ENCODE data around the gene ALG9. TPM values are rescaled to one million over a fixed set of nuclear protein-coding genes. Genes with fewer than 3 reads are reported as not detected.

The ALG9 gene
- total RNA-seq, 2 experiments from 2014 or later = 21.3 to 21.9 TPM

- CTCF ChIA-PET = interaction anchor here (1.6 kb wide), 1 partner anchor 244 kb away, joined by 4 read pairs; no protein-coding TSS in a partner anchor
- H3K4me1 Mint-ChIP-seq (ENCODE audit: low read depth) = no peaks in the 10 kb centered on the region
- intact Hi-C loops (cut with micrococcal nuclease) = no loop called here
- no peaks in the 10 kb centered on the region for H3K27me3 Mint-ChIP-seq (ENCODE audit: low read depth)
- H3K9me3 Mint-ChIP-seq = no peaks in the 10 kb centered on the region
- H3K27ac Mint-ChIP-seq = no peak overlapping the region
- H3K36me3 Mint-ChIP-seq (ENCODE audit: low read depth) = peaks cover 27% of the 10 kb centered on the region
- H3K4me3 Mint-ChIP-seq = no peak overlapping the region
- no peak for DNase-seq
Measured at GRCh38 chr11:111808063-111808588, 63.3 kb downstream of the ALG9 start.

GRCh38 chr11:111807076-111807475 is 64.3 kb downstream of the ALG9 start:
- Mint-ChIP-seq H3K27me3 (ENCODE audit: low read depth) (no peaks in the 10 kb centered on the region), H3K4me3 (no peak overlapping the region), H3K36me3 (ENCODE audit: low read depth) (peaks cover 31% of the 10 kb centered on the region), H3K4me1 (ENCODE audit: low read depth) (no peaks in the 10 kb centered on the region), H3K9me3 (no peaks in the 10 kb centered on the region), H3K27ac (no peak overlapping the region)
- DNase-seq = no peak
- CTCF ChIA-PET = interaction anchor here (0.6 to 1.6 kb wide), 4 partner anchors 12 to 243 kb away, joined by 3 to 4 read pairs (median 3); no protein-coding TSS in a partner anchor
- intact Hi-C loops (cut with micrococcal nuclease) = no loop called here

- no peak for DNase-seq
- intact Hi-C loops (cut with micrococcal nuclease) = no loop called here
- CTCF ChIA-PET = no interaction called here
- Mint-ChIP-seq H3K27me3 (ENCODE audit: low read depth) (no peaks in the 10 kb centered on the region), H3K4me3 (no peak overlapping the region), H3K9me3 (peaks cover 2% of the 10 kb centered on the region), H3K27ac (no peak overlapping the region), H3K4me1 (ENCODE audit: low read depth) (peaks cover 5% of the 10 kb centered on the region), H3K36me3 (ENCODE audit: low read depth) (peaks cover 50% of the 10 kb centered on the region)
Measured at GRCh38 chr11:111801135-111801534, 70.2 kb downstream of the ALG9 start.

- no peak overlapping the region for H3K4me3 Mint-ChIP-seq
- no peak for DNase-seq
- peaks cover 5% of the 10 kb centered on the region for H3K4me1 Mint-ChIP-seq (ENCODE audit: low read depth)
- peaks cover 41% of the 10 kb centered on the region for H3K36me3 Mint-ChIP-seq (ENCODE audit: low read depth)
- intact Hi-C loops (cut with micrococcal nuclease) = no loop called here
- no peaks in the 10 kb centered on the region for H3K27me3 Mint-ChIP-seq (ENCODE audit: low read depth)
- H3K9me3 Mint-ChIP-seq = peaks cover 2% of the 10 kb centered on the region
- H3K27ac Mint-ChIP-seq = no peak overlapping the region
- CTCF ChIA-PET = no interaction called here
Measured at GRCh38 chr11:111798279-111798678, 73.1 kb downstream of the ALG9 start.

- DNase-seq = peak; percentile 12
- CTCF ChIA-PET = interaction anchor here (0.6 kb wide), 1 partner anchor 9 kb away, joined by 3 read pairs; no protein-coding TSS in a partner anchor
- peaks cover 5% of the 10 kb centered on the region for H3K4me1 Mint-ChIP-seq (ENCODE audit: low read depth)
- H3K27ac Mint-ChIP-seq = no peak overlapping the region
- no peak overlapping the region for H3K4me3 Mint-ChIP-seq
- H3K27me3 Mint-ChIP-seq (ENCODE audit: low read depth) = no peaks in the 10 kb centered on the region
- peaks cover 2% of the 10 kb centered on the region for H3K9me3 Mint-ChIP-seq
- intact Hi-C loops (cut with micrococcal nuclease) = no loop called here
- H3K36me3 Mint-ChIP-seq (ENCODE audit: low read depth) = peaks cover 35% of the 10 kb centered on the region
Measured at GRCh38 chr11:111797145-111797581, 74.2 kb downstream of the ALG9 start.

- Mint-ChIP-seq H3K4me1 (ENCODE audit: low read depth) (peaks cover 5% of the 10 kb centered on the region), H3K27ac (no peak overlapping the region), H3K4me3 (no peak overlapping the region), H3K27me3 (ENCODE audit: low read depth) (no peaks in the 10 kb centered on the region), H3K9me3 (peaks cover 2% of the 10 kb centered on the region), H3K36me3 (ENCODE audit: low read depth) (peaks cover 32% of the 10 kb centered on the region)
- CTCF ChIA-PET = interaction anchor here (2.0 kb wide), 1 partner anchor 45 kb away, joined by 5 read pairs; no protein-coding TSS in a partner anchor
- DNase-seq = no peak
- intact Hi-C loops (cut with micrococcal nuclease) = no loop called here
Measured at GRCh38 chr11:111796696-111797095, 74.7 kb downstream of the ALG9 start.

GRCh38 chr11:111795334-111795985 is 75.9 kb downstream of the ALG9 start:
- no peak overlapping the region for H3K4me3 Mint-ChIP-seq
- peaks cover 5% of the 10 kb centered on the region for H3K4me1 Mint-ChIP-seq (ENCODE audit: low read depth)
- intact Hi-C loops (cut with micrococcal nuclease) = no loop called here
- CTCF ChIA-PET = interaction anchor here (1.0 to 2.0 kb wide), 3 partner anchors 18 to 46 kb away, joined by 3 to 5 read pairs (median 3); no protein-coding TSS in a partner anchor
- peaks cover 2% of the 10 kb centered on the region for H3K9me3 Mint-ChIP-seq
- peaks cover 29% of the 10 kb centered on the region for H3K36me3 Mint-ChIP-seq (ENCODE audit: low read depth)
- no peak for DNase-seq
- no peak overlapping the region for H3K27ac Mint-ChIP-seq
- no peaks in the 10 kb centered on the region for H3K27me3 Mint-ChIP-seq (ENCODE audit: low read depth)

- intact Hi-C loops (cut with micrococcal nuclease) = no loop called here
Measured at GRCh38 chr11:111793863-111794262, 77.5 kb downstream of the ALG9 start.

GRCh38 chr11:111792955-111793500 is 78.4 kb downstream of the ALG9 start:
- no peak overlapping the region for H3K4me3 Mint-ChIP-seq
- peaks cover 15% of the 10 kb centered on the region for H3K36me3 Mint-ChIP-seq (ENCODE audit: low read depth)
- CTCF ChIA-PET = interaction anchor here (1.1 to 1.8 kb wide), 2 partner anchors 16 to 48 kb away, joined by 3 to 10 read pairs; no protein-coding TSS in a partner anchor
- DNase-seq = no peak
- H3K27me3 Mint-ChIP-seq (ENCODE audit: low read depth) = no peaks in the 10 kb centered on the region
- intact Hi-C loops (cut with micrococcal nuclease) = no loop called here
- H3K4me1 Mint-ChIP-seq (ENCODE audit: low read depth) = peaks cover 5% of the 10 kb centered on the region
- H3K27ac Mint-ChIP-seq = no peak overlapping the region
- H3K9me3 Mint-ChIP-seq = peaks cover 2% of the 10 kb centered on the region

More at GRCh38 chr11:111793863-111794262, 77.5 kb downstream of the ALG9 start:
- peaks cover 2% of the 10 kb centered on the region for H3K9me3 Mint-ChIP-seq
- peaks cover 21% of the 10 kb centered on the region for H3K36me3 Mint-ChIP-seq (ENCODE audit: low read depth)
- H3K27ac Mint-ChIP-seq = no peak overlapping the region
- CTCF ChIA-PET = interaction anchor here (1.1 kb wide), 1 partner anchor 12 kb away, joined by 3 read pairs; no protein-coding TSS in a partner anchor
- H3K27me3 Mint-ChIP-seq (ENCODE audit: low read depth) = no peaks in the 10 kb centered on the region
- H3K4me3 Mint-ChIP-seq = no peak overlapping the region
- peaks cover 5% of the 10 kb centered on the region for H3K4me1 Mint-ChIP-seq (ENCODE audit: low read depth)
- DNase-seq = no peak

- peaks cover 5% of the 10 kb centered on the region for H3K4me1 Mint-ChIP-seq (ENCODE audit: low read depth)
- intact Hi-C loops (cut with micrococcal nuclease) = no loop called here
- peaks cover 2% of the 10 kb centered on the region for H3K9me3 Mint-ChIP-seq
- peaks cover 11% of the 10 kb centered on the region for H3K36me3 Mint-ChIP-seq (ENCODE audit: low read depth)
- H3K27me3 Mint-ChIP-seq (ENCODE audit: low read depth) = no peaks in the 10 kb centered on the region
- H3K27ac Mint-ChIP-seq = no peak overlapping the region
- CTCF ChIA-PET = interaction anchor here (1.1 to 1.8 kb wide), 2 partner anchors 15 to 49 kb away, joined by 3 to 10 read pairs; no protein-coding TSS in a partner anchor
- no peak overlapping the region for H3K4me3 Mint-ChIP-seq
- DNase-seq = no peak
Measured at GRCh38 chr11:111792314-111792713, 79.1 kb downstream of the ALG9 start.

- intact Hi-C loops (cut with micrococcal nuclease) = no loop called here
- DNase-seq = no peak
- H3K4me3 Mint-ChIP-seq = no peak overlapping the region
- H3K27ac Mint-ChIP-seq = no peak overlapping the region
- no peaks in the 10 kb centered on the region for H3K9me3 Mint-ChIP-seq
- no peaks in the 10 kb centered on the region for H3K4me1 Mint-ChIP-seq (ENCODE audit: low read depth)
- CTCF ChIA-PET = interaction anchor here (0.6 to 1.4 kb wide), 5 partner anchors 9 to 386 kb away, joined by 3 read pairs; no protein-coding TSS in a partner anchor
- H3K36me3 Mint-ChIP-seq (ENCODE audit: low read depth) = peaks cover 1% of the 10 kb centered on the region
- H3K27me3 Mint-ChIP-seq (ENCODE audit: low read depth) = no peaks in the 10 kb centered on the region
Measured at GRCh38 chr11:111788464-111788863, 82.9 kb downstream of the ALG9 start.

- DNase-seq = no peak
- Mint-ChIP-seq H3K4me1 (ENCODE audit: low read depth) (no peaks in the 10 kb centered on the region), H3K4me3 (no peak overlapping the region), H3K27me3 (ENCODE audit: low read depth) (no peaks in the 10 kb centered on the region), H3K9me3 (no peaks in the 10 kb centered on the region), H3K27ac (no peak overlapping the region), H3K36me3 (ENCODE audit: low read depth) (peaks cover 2% of the 10 kb centered on the region)
- CTCF ChIA-PET = interaction anchor here (1.3 to 1.4 kb wide), 2 partner anchors 11 to 47 kb away, joined by 3 read pairs; no protein-coding TSS in a partner anchor
- intact Hi-C loops (cut with micrococcal nuclease) = no loop called here
Measured at GRCh38 chr11:111788051-111788450, 83.3 kb downstream of the ALG9 start.
